Suprapubic skin (tissue), 4 donors: ENCODE results near the gene TNFRSF13B. TPM values are rescaled to one million over a fixed set of nuclear protein-coding genes. Genes with fewer than 3 reads are reported as not detected.
A peak's percentile ranks its signal among the peaks of the same experiment; 100 is the strongest.
"Not testable (repeated sequence)": the region's sequence is repeated elsewhere in the genome, so short reads cannot be mapped to it uniquely, and the experiment has no call there.

Source experiments
- DNase-seq, 2 donors: peaks; one replicate each; pipeline ENCODE4 v3.0.0-alpha.2; 2019; ENCODE audit warnings: low spot score in 2 of 2
- H3K27ac ChIP-seq: fragments of 200-600 bp; sonication (generic); one replicate; pipeline ENCODE4 v1.5.1; 2019
- H3K27me3 ChIP-seq: fragments of 200-600 bp; sonication (generic); one replicate; pipeline ENCODE4 v1.5.1; 2019
- H3K36me3 ChIP-seq: fragments of 200-600 bp; sonication (generic); one replicate; pipeline ENCODE4 v1.5.1; 2019
- H3K4me1 ChIP-seq: fragments of 200-600 bp; sonication (generic); one replicate; pipeline ENCODE4 v1.5.1; 2019
- H3K4me3 ChIP-seq: fragments of 200-600 bp; sonication (generic); one replicate; pipeline ENCODE4 v1.5.1; 2019; ENCODE audit warnings: mild to moderate bottlenecking
- H3K9me3 ChIP-seq: fragments of 200-600 bp; sonication (generic); one replicate; pipeline ENCODE4 v1.5.1; 2019
- EP300 ChIP-seq: sonication (generic); formaldehyde crosslinking; IDR thresholded peaks from one replicate; pipeline ENCODE4 v1.6.1; 2017; ENCODE audit warnings: antibody characterized with exemption
- POLR2A ChIP-seq, 2 donors: fragments of 450-650 bp; IDR thresholded peaks; one replicate each; pipeline ENCODE4 v1.6.1; 2017; ENCODE audit warnings: antibody characterized with exemption in 2 of 2, mild to moderate bottlenecking in 2 of 2, moderate library complexity in 2 of 2
- POLR2AphosphoS5 ChIP-seq, 3 donors: sonication (generic); formaldehyde crosslinking; IDR thresholded peaks; one replicate each; pipeline ENCODE4 v1.6.1; 2017; ENCODE audit warnings: antibody characterized with exemption in 3 of 3
- WGBS: methylation state at CpG from one replicate; pipeline ENCODE4 v1.1.5; 2018; 5-methylcytosine and 5-hydroxymethylcytosine counted together
- total RNA-seq, 4 donors: library from RNA; depleted of rRNA; stranded (reverse); fragments of >200 nt; gene quantifications; one replicate each; pipeline ENCODE4 v1.1.0, GENCODE V29; 2016
- TF ChIP-seq, protein P1 (sequence below), 2 donors: fragments of 200-600 bp in 1 of 2; fragments of 450-650 bp in 1 of 2; sonication (generic) in 1 of 2; IDR thresholded peaks; one replicate each; pipeline ENCODE4 v1.5.1; 2016 to 2019; ENCODE audit warnings: antibody characterized with exemption in 2 of 2, mild to moderate bottlenecking in 1 of 2, moderate library complexity in 1 of 2

Gene TNFRSF13B
- total RNA-seq, 4 donors from 2014 or later, result 3.8 TPM; not detected in 3

DNA sequence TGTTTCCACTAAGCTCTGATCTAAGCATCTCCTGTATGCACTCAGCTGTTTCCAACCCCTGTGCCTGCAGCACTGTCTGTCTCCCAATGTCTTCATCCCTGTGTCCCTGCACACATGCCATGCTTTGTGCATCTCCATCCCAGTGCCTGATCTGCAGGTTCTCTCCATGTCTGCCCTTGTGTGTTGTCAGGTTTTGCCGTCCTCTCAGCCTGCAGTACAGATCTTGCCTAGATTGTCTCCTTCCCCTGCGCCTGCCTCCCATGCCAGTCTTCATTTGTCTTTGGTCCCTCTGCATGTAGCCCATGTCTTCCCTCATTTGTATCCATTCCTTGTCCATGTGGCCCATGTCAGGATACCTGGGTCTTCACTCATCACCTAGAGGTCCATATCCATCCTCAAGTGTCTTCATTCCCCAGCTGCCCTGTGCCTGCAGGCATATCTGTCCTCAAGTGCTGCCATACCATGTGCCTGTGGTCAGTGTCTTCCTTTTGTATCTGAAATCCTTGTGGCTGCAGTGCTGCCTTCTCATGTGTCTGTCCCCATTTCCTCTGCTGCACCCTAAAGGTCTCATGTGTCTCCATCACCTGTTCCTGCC, 71.5 kb downstream of the TNFRSF13B start:
- TF ChIP-seq EP300 (no peak), POLR2AphosphoS5 (IDR thresholded peaks at IDR 0.05) (no peak), POLR2A (IDR thresholded peaks at IDR 0.05) (no peak)
- TF ChIP-seq, protein P1, sequence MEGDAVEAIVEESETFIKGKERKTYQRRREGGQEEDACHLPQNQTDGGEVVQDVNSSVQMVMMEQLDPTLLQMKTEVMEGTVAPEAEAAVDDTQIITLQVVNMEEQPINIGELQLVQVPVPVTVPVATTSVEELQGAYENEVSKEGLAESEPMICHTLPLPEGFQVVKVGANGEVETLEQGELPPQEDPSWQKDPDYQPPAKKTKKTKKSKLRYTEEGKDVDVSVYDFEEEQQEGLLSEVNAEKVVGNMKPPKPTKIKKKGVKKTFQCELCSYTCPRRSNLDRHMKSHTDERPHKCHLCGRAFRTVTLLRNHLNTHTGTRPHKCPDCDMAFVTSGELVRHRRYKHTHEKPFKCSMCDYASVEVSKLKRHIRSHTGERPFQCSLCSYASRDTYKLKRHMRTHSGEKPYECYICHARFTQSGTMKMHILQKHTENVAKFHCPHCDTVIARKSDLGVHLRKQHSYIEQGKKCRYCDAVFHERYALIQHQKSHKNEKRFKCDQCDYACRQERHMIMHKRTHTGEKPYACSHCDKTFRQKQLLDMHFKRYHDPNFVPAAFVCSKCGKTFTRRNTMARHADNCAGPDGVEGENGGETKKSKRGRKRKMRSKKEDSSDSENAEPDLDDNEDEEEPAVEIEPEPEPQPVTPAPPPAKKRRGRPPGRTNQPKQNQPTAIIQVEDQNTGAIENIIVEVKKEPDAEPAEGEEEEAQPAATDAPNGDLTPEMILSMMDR (IDR thresholded peaks at IDR 0.05), result no peak
- Histone ChIP-seq H3K4me1 (no peaks in the 10 kb centered on the region), H3K9me3 (no peaks in the 10 kb centered on the region), H3K4me3 (no peak overlapping the region), H3K36me3 (no peaks in the 10 kb centered on the region), H3K27ac (no peak overlapping the region), H3K27me3 (peaks cover 15% of the 10 kb centered on the region)
- 92% methylated on average over 2 of the region's 2 CpGs for WGBS
- DNase-seq, result no peak

DNA sequence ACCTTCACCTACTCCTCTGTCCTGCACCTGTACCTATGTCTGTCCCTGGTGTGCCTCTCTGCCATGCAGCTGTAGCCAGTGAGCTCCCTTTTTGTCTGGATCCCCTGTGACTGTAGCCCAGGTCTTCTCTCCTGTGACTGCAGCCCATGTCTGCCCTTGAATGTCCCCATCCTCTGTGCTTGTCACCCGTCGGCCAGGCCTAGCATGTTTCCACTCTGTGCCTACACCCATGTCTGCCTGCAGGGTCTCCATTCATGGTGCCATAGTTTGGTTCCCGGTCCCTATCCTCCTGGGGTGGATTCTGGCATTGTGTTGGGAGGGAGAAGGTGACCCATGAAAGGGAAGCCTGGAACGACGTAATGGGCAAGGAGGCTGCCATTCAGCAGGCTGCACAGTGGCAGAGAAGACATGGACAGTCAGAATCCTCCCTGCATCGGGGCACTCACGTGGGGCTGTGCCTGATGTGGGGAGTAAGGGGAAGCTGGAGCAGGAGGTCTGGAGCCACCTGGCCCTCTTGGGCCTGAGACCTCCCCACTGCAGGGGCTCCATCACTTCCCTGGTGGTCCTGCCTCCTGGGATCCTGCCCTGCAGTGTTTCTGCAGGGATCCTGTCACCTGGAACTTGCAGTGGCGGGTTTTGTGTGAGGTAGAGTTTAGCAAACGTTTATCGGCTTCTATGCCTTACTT, 74.6 kb downstream of the TNFRSF13B start:
- WGBS, result 77% methylated on average over 10 of the region's 10 CpGs
- DNase-seq, H3K4me3 ChIP-seq, H3K36me3 ChIP-seq, H3K4me1 ChIP-seq, H3K27ac ChIP-seq, H3K9me3 ChIP-seq: not testable (repeated sequence)
- peaks cover 15% of the 10 kb centered on the region for H3K27me3 ChIP-seq

- H3K27me3 ChIP-seq, H3K4me3 ChIP-seq, H3K36me3 ChIP-seq, H3K9me3 ChIP-seq, DNase-seq, H3K4me1 ChIP-seq, H3K27ac ChIP-seq: not testable (repeated sequence)
- WGBS, result 75% methylated on average over 8 of the region's 8 CpGs
These were observed 75.7 kb downstream of the TNFRSF13B start for GRCh38 chr17:16896235-16896634.

GRCh38 chr17:16893527-16893926, 78.4 kb downstream of the TNFRSF13B start:
- H3K9me3 ChIP-seq, H3K4me1 ChIP-seq, H3K4me3 ChIP-seq, H3K27me3 ChIP-seq, H3K36me3 ChIP-seq, H3K27ac ChIP-seq: not testable (repeated sequence)
- DNase-seq, result peak in 1 of 2 donors; percentile 19
- WGBS, result 95% methylated on average over 12 of the region's 19 CpGs

DNA sequence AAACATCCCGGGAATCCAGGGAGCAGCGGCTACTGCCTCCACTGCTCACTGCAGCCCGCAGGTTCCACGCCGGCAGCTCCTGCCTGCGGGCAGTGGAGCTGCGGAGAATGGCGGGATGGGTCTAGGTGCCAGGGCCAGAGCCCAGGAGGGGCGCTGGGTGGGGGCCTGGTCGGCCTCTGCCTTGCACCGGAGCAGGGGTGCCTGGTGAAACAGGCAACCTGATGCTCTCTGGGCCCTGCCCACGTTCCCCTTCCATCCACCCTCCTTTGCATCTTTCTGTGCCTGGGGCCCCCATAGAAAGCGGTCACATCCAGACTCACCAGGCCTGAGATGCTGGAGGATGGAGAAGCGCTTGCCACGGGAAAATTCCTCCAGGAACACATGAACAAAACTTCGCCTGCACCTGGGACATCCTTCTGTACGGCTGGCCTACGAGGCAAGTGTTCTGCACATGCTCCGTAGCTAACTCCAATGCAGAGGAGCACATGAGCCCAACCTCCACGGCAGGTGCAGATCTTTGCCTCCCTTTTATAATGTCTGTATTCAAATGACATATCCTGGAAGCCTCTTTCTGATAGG, 79.0 kb downstream of the TNFRSF13B start:
- not testable (repeated sequence) for H3K36me3 ChIP-seq, H3K9me3 ChIP-seq, H3K27me3 ChIP-seq, H3K4me1 ChIP-seq, H3K4me3 ChIP-seq, DNase-seq, H3K27ac ChIP-seq
- WGBS, result 86% methylated on average over 13 of the region's 20 CpGs

- no peak for DNase-seq
- Histone ChIP-seq H3K27ac (no peak overlapping the region), H3K4me3 (no peak overlapping the region), H3K27me3 (no peaks in the 10 kb centered on the region), H3K9me3 (no peaks in the 10 kb centered on the region), H3K4me1 (no peaks in the 10 kb centered on the region), H3K36me3 (no peaks in the 10 kb centered on the region)
- 95% methylated on average over 4 of the region's 5 CpGs for WGBS
- TF ChIP-seq EP300 (no peak), POLR2A (IDR thresholded peaks at IDR 0.05) (no peak), POLR2AphosphoS5 (IDR thresholded peaks at IDR 0.05) (no peak)
- TF ChIP-seq, protein P1 (IDR thresholded peaks at IDR 0.05), result no peak
These were observed 82.8 kb downstream of the TNFRSF13B start for GRCh38 chr17:16889088-16889465.

Other genes with a start within 250 kb of the TNFRSF13B start
- 100 to 1,000 TPM; 122 to 207 (median 145) TPM for gene MPRIP, start 70.3 kb upstream of the TNFRSF13B start, total RNA-seq
- 1 to 10 TPM; 3.3 to 9.1 (median 5.2) TPM for gene PLD6, start 234.2 kb upstream of the TNFRSF13B start, total RNA-seq